Right ventricle myocardium superior (tissue), 1 donor: ENCODE measurements around the gene NRIP1. TPM values are rescaled to one million over a fixed set of nuclear protein-coding genes. Genes with fewer than 3 reads are reported as not detected.

Experiments used
- ATAC-seq: fragments of 200-7000 bp; cut with Tn5 transposase; one replicate; pipeline ENCODE4 v1.9.1; 2020; ENCODE audit warnings: mild to moderate bottlenecking; ENCODE audit not compliant: poor library complexity
- DNase-seq: peaks from one replicate; pipeline ENCODE4 v3.0.0-alpha.2; 2020
- intact Hi-C: fragments of 100-400 bp; cut with DNase I; formaldehyde crosslinking; loops from one replicate; pipeline ENCODE4 v1.11.2; 2022
- total RNA-seq: library from RNA; stranded (reverse); fragmentation: NEBNext Ultra II Directional; extraction: Animal tissue kit (Norgen Biotek cat#: 25700); gene quantifications from one replicate; pipeline ENCODE4 v1.2.1, GENCODE V29; 2021
- donor health status: DM: no; HTN: yes; CAD: no; lungs with severe emphysema.

Gene NRIP1
- total RNA-seq, 1 donor from 2014 or later: 15.4 TPM

GRCh38 chr21:15071009-15071408, 6.2 kb upstream of the NRIP1 start:
- intact Hi-C loops: loop anchor here (5.0 kb wide), 1 partner anchor 46 kb away; no protein-coding TSS in a partner anchor
- DNase-seq (no peak), ATAC-seq (no peak)

GRCh38 chr21:15066123-15066575, 1.3 kb upstream of the NRIP1 start:
- DNase-seq (no peak), ATAC-seq (no peak)
- intact Hi-C loops: loop anchor here (10.0 kb wide), 2 partner anchors 61 to 139 kb away; no protein-coding TSS in a partner anchor

GRCh38 chr21:15065392-15066122, 757 bp upstream of the NRIP1 start:
- ATAC-seq: peak; percentile 80
- peak; percentile 89 for DNase-seq
- intact Hi-C loops: loop anchor here (10.0 kb wide), 2 partner anchors 61 to 139 kb away; no protein-coding TSS in a partner anchor

GRCh38 chr21:15063814-15064575, 805 bp downstream of the NRIP1 start:
- peak; percentile 25 for ATAC-seq
- peak; percentile 80 for DNase-seq
- intact Hi-C loops: loop anchor here (5.0 to 10.0 kb wide), 3 partner anchors 59 to 418 kb away; no protein-coding TSS in a partner anchor

- no peak for ATAC-seq
- intact Hi-C loops: loop anchor here (5.0 to 10.0 kb wide), 3 partner anchors 58 to 419 kb away; no protein-coding TSS in a partner anchor
- no peak for DNase-seq
These were observed 1.6 kb downstream of the NRIP1 start for GRCh38 chr21:15063081-15063813.

- intact Hi-C loops: loop anchor here (5.0 to 10.0 kb wide), 3 partner anchors 58 to 420 kb away; no protein-coding TSS in a partner anchor
- no peak for DNase-seq
- no peak for ATAC-seq
These were observed 2.2 kb downstream of the NRIP1 start for GRCh38 chr21:15062606-15062965.

- intact Hi-C loops: loop anchor here (5.0 to 10.0 kb wide), 3 partner anchors 57 to 420 kb away; no protein-coding TSS in a partner anchor
- no peak for ATAC-seq
- no peak for DNase-seq
These were observed 2.8 kb downstream of the NRIP1 start for GRCh38 chr21:15061747-15062605.

GRCh38 chr21:15061279-15061678, 3.5 kb downstream of the NRIP1 start:
- intact Hi-C loops: loop anchor here (5.0 to 10.0 kb wide), 3 partner anchors 56 to 421 kb away; no protein-coding TSS in a partner anchor
- DNase-seq (no peak), ATAC-seq (no peak)

- ATAC-seq: no peak
- no peak for DNase-seq
- intact Hi-C loops: loop anchor here (5.0 to 10.0 kb wide), 3 partner anchors 56 to 422 kb away; no protein-coding TSS in a partner anchor
These were observed 4.1 kb downstream of the NRIP1 start for GRCh38 chr21:15060543-15061175.

GRCh38 chr21:15059397-15059796, 5.4 kb downstream of the NRIP1 start:
- ATAC-seq: no peak

GRCh38 chr21:15058854-15059263, 5.9 kb downstream of the NRIP1 start:
- DNase-seq: no peak
- intact Hi-C loops: no loop called here
- ATAC-seq: no peak

More at GRCh38 chr21:15059397-15059796, 5.4 kb downstream of the NRIP1 start:
- DNase-seq: no peak
- intact Hi-C loops: no loop called here

GRCh38 chr21:15057285-15057684, 7.5 kb downstream of the NRIP1 start:
- intact Hi-C loops: no loop called here
- DNase-seq (no peak), ATAC-seq (no peak)

- intact Hi-C loops: no loop called here
- ATAC-seq: no peak
- DNase-seq: no peak
These were observed 10.1 kb downstream of the NRIP1 start for GRCh38 chr21:15054606-15055239.

- ATAC-seq: no peak
- intact Hi-C loops: no loop called here
- no peak for DNase-seq
These were observed 10.7 kb downstream of the NRIP1 start for GRCh38 chr21:15054089-15054488.

GRCh38 chr21:15053500-15053899, 11.3 kb downstream of the NRIP1 start:
- intact Hi-C loops: no loop called here
- no peak for ATAC-seq
- DNase-seq: no peak

GRCh38 chr21:15052459-15052763, 12.4 kb downstream of the NRIP1 start:
- intact Hi-C loops: no loop called here
- DNase-seq (no peak), ATAC-seq (no peak)
